OCI-LY7 (cell line): ENCODE data around the gene MAPK14.

ENCODE experiments used
- CTCF ChIP-seq: fragments of 200-600 bp; sonication (generic); conservative IDR thresholded peaks from 2 replicates; pipeline ENCODE4 v1.5.1; 2014; ENCODE audit warnings: mild to moderate bottlenecking, antibody characterized with exemption, low read length, moderate library complexity, mixed read lengths
- EZH2phosphoT487 ChIP-seq: fragments of 200-600 bp; sonication (generic); IDR thresholded peaks from 2 replicates; pipeline ENCODE4 v1.6.1; 2018; ENCODE audit warnings: low read depth, borderline replicate concordance, mild to moderate bottlenecking, mixed run types, antibody characterized with exemption, low read length, moderate library complexity, mixed read lengths

- TF ChIP-seq CTCF (no peak), EZH2phosphoT487 (no peak)
Measured at GRCh38 chr6:36124881-36125280, 97.3 kb downstream of the MAPK14 start.
